AG09309 (cell line): Measurements from ENCODE around the gene NFIX.

Experiments
- DNase-seq: peaks from one replicate; pipeline ENCODE4 v3.0.0-alpha.2; 2010; ENCODE audit warnings: low read depth
- H3K4me3 ChIP-seq: 2 replicates; pipeline ENCODE4 v1.5.1; 2011; ENCODE audit warnings: mild to moderate bottlenecking, low read depth, low read length, moderate library complexity; ENCODE audit not compliant: control insufficient read depth
- TF ChIP-seq, protein P1 (sequence below): IDR thresholded peaks from 2 replicates; pipeline ENCODE4 v1.5.1; 2011; ENCODE audit warnings: mild to moderate bottlenecking, low read depth, low read length, inconsistent platforms; ENCODE audit not compliant: insufficient read depth, control insufficient read depth; ENCODE audit errors: missing control alignments

Gene NFIX

DNA sequence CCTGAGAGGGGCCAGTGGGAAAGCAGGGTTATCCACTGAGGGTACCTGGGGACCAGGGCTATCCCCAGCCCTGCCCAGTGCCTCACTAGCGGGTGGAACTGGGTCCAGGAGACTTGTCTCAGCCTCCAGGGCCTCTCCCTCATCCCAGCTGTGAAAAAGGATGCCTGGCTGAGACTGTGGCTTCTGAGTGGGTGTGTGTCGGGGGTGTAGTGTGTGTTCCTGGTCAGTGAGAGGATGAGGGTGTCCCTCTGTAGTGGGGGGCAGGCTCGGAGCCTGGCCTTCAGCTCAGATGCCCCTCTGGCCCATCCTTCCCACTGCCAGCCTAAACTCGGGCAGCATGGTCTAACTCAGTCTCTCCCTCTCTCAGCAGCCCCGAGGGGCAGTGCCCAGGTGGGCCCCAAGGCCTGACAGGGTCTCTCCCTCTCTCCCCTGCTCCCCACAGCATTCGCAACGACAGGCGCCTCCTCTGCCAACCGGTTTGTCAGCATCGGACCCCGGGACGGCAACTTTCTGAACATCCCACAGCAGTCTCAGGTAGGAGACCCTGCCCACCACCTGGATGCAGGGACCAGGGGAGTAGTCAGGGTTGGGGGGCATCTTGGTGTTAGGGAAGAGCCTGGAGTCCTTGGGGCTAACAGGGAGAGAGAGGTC, 94.7 kb downstream of the NFIX start:
- TF ChIP-seq, protein P1, sequence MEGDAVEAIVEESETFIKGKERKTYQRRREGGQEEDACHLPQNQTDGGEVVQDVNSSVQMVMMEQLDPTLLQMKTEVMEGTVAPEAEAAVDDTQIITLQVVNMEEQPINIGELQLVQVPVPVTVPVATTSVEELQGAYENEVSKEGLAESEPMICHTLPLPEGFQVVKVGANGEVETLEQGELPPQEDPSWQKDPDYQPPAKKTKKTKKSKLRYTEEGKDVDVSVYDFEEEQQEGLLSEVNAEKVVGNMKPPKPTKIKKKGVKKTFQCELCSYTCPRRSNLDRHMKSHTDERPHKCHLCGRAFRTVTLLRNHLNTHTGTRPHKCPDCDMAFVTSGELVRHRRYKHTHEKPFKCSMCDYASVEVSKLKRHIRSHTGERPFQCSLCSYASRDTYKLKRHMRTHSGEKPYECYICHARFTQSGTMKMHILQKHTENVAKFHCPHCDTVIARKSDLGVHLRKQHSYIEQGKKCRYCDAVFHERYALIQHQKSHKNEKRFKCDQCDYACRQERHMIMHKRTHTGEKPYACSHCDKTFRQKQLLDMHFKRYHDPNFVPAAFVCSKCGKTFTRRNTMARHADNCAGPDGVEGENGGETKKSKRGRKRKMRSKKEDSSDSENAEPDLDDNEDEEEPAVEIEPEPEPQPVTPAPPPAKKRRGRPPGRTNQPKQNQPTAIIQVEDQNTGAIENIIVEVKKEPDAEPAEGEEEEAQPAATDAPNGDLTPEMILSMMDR: no peak
- DNase-seq: no peak
- no peak overlapping the region for H3K4me3 ChIP-seq

DNA sequence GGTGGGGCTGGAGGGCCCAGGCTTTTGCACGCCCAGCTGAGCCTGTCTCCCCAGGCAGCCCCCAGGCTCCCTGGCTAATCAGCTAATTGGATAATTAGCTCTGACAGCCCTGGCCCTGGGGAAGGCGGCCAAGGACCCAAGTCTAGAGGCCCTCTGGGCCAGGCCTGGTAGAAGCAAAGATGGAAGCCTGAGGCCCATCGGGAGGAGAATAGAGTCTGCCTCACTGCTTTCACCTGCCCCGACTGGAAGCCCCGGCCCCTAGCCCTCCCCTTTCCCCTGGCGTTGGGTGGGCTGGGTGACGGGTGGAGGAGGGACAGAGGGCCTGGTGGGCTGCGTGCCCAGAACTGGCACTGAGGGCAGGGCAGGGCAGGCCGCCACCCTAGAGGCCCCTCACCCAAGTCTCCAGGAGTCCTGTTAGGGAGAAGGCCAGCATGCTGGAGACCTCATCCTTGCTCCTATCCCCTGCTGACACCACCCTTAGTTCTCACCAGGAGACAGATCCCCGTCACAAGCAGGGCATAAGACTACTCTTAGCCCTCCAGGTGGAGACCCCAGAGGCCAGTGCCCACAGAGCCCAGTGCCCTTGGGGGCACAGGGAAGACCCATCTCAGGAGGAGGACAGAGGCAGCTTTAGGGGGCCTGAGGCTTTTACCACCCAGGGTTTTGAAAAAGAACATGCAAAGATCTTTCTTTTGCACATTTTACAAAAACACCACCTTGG, 95.4 kb downstream of the NFIX start:
- no peak overlapping the region for H3K4me3 ChIP-seq
- no peak for DNase-seq
- TF ChIP-seq, protein P1: no peak

DNA sequence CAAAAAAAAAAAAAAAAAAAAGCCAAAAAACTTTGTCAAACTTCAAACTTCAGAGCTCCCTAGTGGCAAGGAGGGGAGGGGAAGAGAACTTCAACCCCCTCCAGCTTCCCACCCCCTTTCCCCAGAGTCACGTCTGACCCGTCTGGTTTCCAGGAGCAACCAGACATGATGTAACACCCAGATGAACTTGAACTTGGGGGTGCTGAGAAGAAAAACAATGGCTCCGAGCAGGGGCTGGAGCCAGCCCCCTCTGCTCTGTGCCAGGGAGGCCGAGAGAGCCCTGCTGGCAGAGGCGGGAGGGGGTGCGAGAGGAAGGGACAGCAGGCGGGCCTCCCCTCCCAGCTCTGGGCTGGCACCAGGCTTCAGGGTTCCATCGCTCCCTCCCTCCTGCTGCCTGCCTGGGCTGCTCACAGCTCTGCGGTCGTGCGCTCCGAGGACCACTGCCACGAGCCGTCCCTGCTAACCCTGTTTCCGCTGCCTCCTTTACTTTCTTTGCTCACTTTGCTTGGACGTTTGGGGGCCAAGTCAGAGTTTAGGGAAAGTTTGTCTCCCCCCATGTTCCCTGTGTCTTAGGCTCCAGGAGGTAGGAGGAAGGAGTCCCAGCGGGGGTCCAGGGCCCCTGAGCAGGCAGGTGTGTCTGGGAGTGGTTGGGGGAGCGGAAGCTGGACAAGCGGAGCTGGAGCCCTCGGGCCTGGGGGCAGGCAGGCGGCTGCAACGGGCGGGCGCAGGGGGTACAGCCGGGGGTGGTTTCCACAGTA, 96.3 kb downstream of the NFIX start:
- DNase-seq: peak; percentile 80
- TF ChIP-seq, protein P1: no peak
- no peak overlapping the region for H3K4me3 ChIP-seq

DNA sequence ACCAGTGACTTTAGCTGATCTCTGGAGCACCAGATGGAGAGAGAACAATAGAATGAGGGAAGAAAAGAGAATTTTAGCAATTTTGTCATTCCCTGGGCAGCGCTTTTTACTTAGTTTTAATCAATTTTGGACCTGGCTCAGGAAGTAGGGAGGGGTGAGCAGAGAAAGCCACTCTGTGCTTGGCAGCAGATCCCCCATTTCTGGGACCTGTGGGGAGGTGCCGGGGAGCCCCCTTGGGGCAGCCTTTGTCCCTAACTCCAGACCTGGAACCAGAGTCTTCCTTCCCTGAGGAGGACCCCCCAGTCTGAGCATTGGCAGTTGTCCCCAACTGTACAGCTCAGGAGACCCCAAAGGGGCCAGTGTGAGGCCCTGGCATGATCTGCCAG, 96.9 kb downstream of the NFIX start:
- DNase-seq: no peak
- H3K4me3 ChIP-seq: no peak overlapping the region
- TF ChIP-seq, protein P1: no peak

DNA sequence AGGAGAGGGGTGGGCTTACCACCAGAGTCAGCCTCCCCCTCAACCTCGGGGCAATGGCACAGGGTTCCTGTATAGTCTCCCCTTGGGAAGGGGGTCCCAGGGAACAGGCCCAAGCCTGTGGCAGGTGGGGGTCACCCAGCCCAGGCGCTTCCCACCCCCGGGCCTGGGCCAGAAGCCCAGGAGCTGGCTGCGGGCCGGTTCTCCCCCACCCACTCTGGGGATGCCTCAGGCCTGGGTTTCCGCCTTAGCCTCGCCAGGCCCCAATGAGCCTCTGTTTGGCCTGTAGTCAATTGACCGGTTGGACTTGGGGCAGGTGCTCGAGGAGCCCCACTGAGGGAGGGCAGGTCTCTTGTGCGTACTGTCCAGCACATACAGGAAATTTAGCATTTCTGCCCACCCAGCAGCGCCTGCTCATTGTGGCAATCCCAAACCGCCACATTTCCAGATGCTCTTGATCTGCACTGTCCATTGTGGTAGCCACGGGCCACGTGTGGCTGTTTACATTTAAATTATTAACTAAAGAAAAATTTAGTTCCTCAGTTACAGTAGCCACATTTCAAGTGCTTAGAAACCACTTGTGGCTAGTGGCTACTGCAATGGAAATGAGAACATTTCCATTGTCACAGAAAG, 97.4 kb downstream of the NFIX start:
- TF ChIP-seq, protein P1: no peak
- DNase-seq: no peak
- H3K4me3 ChIP-seq: no peak overlapping the region

DNA sequence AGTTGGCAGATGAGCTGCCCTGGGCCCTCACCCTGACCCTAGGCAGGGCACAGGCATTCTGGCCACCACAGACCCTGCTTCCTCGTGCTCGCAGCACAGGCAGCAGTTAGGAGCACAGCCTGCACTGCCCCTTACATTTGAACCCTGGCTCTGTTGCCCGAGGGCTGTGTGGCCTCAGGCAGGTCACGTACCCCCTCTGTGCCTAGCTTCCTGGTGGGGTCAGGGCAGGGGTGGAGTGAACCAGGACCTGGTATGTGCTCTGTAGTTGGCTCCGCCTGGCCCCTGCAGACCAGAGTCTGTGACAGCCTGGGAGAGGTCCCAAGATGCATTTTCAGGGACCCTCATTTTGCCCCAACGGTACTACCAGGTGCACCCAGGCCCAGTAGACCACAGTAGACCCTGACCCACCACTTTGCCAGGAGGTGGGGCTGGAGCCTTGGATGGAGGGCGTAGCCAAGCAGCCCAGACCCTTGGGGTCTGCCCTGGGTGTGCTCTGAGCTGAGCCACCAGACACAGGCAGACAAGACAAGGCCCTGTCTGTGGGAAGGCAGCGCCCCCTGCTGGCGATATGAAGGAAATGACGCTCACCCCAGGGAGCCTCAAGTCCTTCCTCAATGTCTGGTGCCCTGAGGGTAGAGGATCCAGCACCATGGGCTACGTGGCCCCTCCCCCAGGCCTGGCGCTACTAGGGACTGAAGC, 98.3 kb downstream of the NFIX start:
- H3K4me3 ChIP-seq: no peak overlapping the region
- TF ChIP-seq, protein P1: peak; percentile 93
- DNase-seq: peak; percentile 46
